ENCODE data around the gene CST11.

DNA sequence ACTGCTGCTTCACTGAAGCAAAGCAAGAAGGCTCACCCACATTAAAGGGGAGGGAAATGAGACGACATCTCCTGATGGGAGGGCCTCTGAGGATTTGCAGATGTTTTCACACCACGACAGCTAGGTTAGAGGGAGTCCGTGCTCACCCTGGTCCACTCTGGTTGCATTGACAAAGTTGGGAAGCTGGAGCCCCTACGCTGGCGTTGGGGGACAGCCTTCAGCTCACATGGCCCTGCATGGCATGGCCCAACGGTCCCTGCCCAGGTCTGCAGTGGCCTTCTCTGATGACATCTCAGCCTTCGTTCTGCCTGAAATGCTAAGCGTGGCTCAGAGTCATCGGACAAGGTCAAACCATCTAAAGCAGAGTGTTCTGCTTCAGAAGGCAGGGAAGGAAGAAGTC lies 27.5 kb downstream of the CST11 start:
- no peak for TF ChIP-seq CTCF (IDR thresholded peaks at IDR 0.05; ENCODE audit: low read length)
- no peak for TF ChIP-seq EZH2 (optimal IDR thresholded peaks at IDR 0.05; ENCODE audit: low read depth, low read length)
- no peak for TF ChIP-seq EZH2phosphoT487 (IDR thresholded peaks at IDR 0.05; ENCODE audit: low read length)
